IMR-90 (cell line): Measurements from ENCODE around the gene SIX2. TPM values are rescaled to one million over a fixed set of nuclear protein-coding genes. Genes with fewer than 3 reads are reported as not detected.

Experiments used
- ATAC-seq: fragments of 200-7000 bp; cut with Tn5 transposase; 2 replicates; pipeline ENCODE4 v1.9.1; 2020; ENCODE audit warnings: low read depth, mild to moderate bottlenecking, moderate library complexity
- BruUV-seq: library from RNA; stranded (reverse); fragments of 400-500 nt; replicated peaks from 2 replicates; lab custom pipeline; 2021; lab: Mats Ljungman, UMichigan
- CTCF ChIA-PET: fragments of 300-600 bp; formaldehyde crosslinking; extraction: SDS; loops from one replicate; lab custom pipeline; 2021; ENCODE audit warnings: antibody characterized with exemption; lab: Yijun Ruan, JAX
- POLR2A ChIA-PET: fragments of 300-600 bp; sonication (Branson Sonifier 250); formaldehyde crosslinking; loops from one replicate; lab custom pipeline; 2022; ENCODE audit warnings: antibody characterized with exemption; ENCODE audit not compliant: unreplicated experiment; lab: Charles Lee
- DNase-seq: peaks from one replicate; pipeline ENCODE4 v3.0.0; 2013
- H2AFZ ChIP-seq: replicated peaks from 2 replicates; pipeline ENCODE3; 2013; ENCODE audit warnings: low read length, mild to moderate bottlenecking; ENCODE audit not compliant: poor library complexity
- H2AK5ac ChIP-seq: 2 replicates; pipeline ENCODE4 v1.6.1; 2013; ENCODE audit warnings: low read depth, low read length, inconsistent platforms
- H2AK9ac ChIP-seq: replicated peaks from 2 replicates; pipeline ENCODE3; 2013; ENCODE audit warnings: mild to moderate bottlenecking, low read depth, low read length, moderate library complexity; ENCODE audit not compliant: poor library complexity
- H2BK120ac ChIP-seq: 2 replicates; pipeline ENCODE4 v1.6.1; 2013; ENCODE audit warnings: low read depth, low read length, inconsistent platforms
- H2BK15ac ChIP-seq: 3 replicates; pipeline ENCODE4 v1.6.1; 2013; ENCODE audit warnings: low read depth, low read length, inconsistent platforms
- H2BK20ac ChIP-seq: 2 replicates; pipeline ENCODE4 v1.6.1; 2013; ENCODE audit warnings: low read depth, mild to moderate bottlenecking, inconsistent platforms, low read length, moderate library complexity
- H2BK5ac ChIP-seq: 2 replicates; pipeline ENCODE4 v1.6.1; 2013; ENCODE audit warnings: mild to moderate bottlenecking, low read depth, low read length, inconsistent platforms; ENCODE audit not compliant: poor library complexity, severe bottlenecking
- H3K14ac ChIP-seq: replicated peaks from 2 replicates; pipeline ENCODE4 v1.6.1; 2013; ENCODE audit warnings: low read depth, low read length, inconsistent platforms
- H3K18ac ChIP-seq: 2 replicates; pipeline ENCODE4 v1.6.1; 2013; ENCODE audit warnings: low read depth, low read length, control low read depth
- H3K23ac ChIP-seq: 2 replicates; pipeline ENCODE4 v1.6.1; 2013; ENCODE audit warnings: low read depth, low read length, inconsistent platforms
- H3K27ac ChIP-seq: 2 replicates; pipeline ENCODE4 v1.5.1; 2013; ENCODE audit warnings: mild to moderate bottlenecking, control low read depth, low read length; ENCODE audit not compliant: insufficient read depth
- H3K27me3 ChIP-seq: 2 replicates; pipeline ENCODE4 v1.6.1; 2013; ENCODE audit warnings: low read length; ENCODE audit not compliant: control insufficient read depth, insufficient read depth
- H3K36me3 ChIP-seq: 2 replicates; pipeline ENCODE4 v1.6.1; 2013; ENCODE audit warnings: low read length, mixed read lengths; ENCODE audit not compliant: control insufficient read depth, insufficient read depth
- H3K4ac ChIP-seq: 2 replicates; pipeline ENCODE4 v1.6.1; 2013; ENCODE audit warnings: low read depth, low read length, inconsistent platforms
- H3K4me1 ChIP-seq: 2 replicates; pipeline ENCODE4 v1.6.1; 2013; ENCODE audit warnings: low read length, mixed read lengths; ENCODE audit not compliant: control insufficient read depth, insufficient read depth
- H3K4me2 ChIP-seq: 2 replicates; pipeline ENCODE4 v1.6.1; 2013; ENCODE audit warnings: low read depth, mild to moderate bottlenecking, control low read depth, low read length, moderate library complexity
- H3K4me3 ChIP-seq: 2 replicates; pipeline ENCODE4 v1.5.1; 2013; ENCODE audit warnings: low read depth, mild to moderate bottlenecking, control low read depth, low read length, moderate library complexity; ENCODE audit not compliant: insufficient read depth
- H3K56ac ChIP-seq: 2 replicates; pipeline ENCODE4 v1.6.1; 2013; ENCODE audit warnings: low read length, inconsistent platforms; ENCODE audit not compliant: insufficient read depth; ENCODE audit errors: extremely low read depth
- H3K79me1 ChIP-seq, 2 experiments: 2 replicates each; pipeline ENCODE4 v1.6.1; 2013; ENCODE audit warnings: low read length in 2 of 2, inconsistent platforms in 1 of 2, low read depth in 1 of 2
- H3K9ac ChIP-seq: 2 replicates; pipeline ENCODE4 v1.6.1; 2013; ENCODE audit warnings: low read depth, low read length, control low read depth
- H3K9me1 ChIP-seq: 2 replicates; pipeline ENCODE4 v1.6.1; 2013; ENCODE audit warnings: low read length, inconsistent platforms; ENCODE audit not compliant: insufficient read depth
- H3K9me3 ChIP-seq: 2 replicates; pipeline ENCODE4 v1.6.1; 2013; ENCODE audit warnings: low read length; ENCODE audit not compliant: control insufficient read depth, insufficient read depth
- H4K20me1 ChIP-seq: 2 replicates; pipeline ENCODE4 v1.6.1; 2013; ENCODE audit warnings: low read length, inconsistent platforms; ENCODE audit not compliant: insufficient read depth
- H4K5ac ChIP-seq: 2 replicates; pipeline ENCODE4 v1.6.1; 2013; ENCODE audit warnings: mild to moderate bottlenecking, low read depth, low read length, control low read depth
- H4K8ac ChIP-seq, 2 experiments: 2 replicates each; pipeline ENCODE4 v1.6.1; 2013; ENCODE audit warnings: low read depth in 2 of 2, low read length in 2 of 2, control low read depth in 1 of 2, inconsistent platforms in 1 of 2
- H4K91ac ChIP-seq: 2 replicates; pipeline ENCODE4 v1.6.1; 2013; ENCODE audit warnings: low read depth, low read length, inconsistent platforms; ENCODE audit not compliant: insufficient read depth
- CEBPB ChIP-seq: IDR thresholded peaks from 2 replicates; pipeline ENCODE4 v1.6.1; 2012; ENCODE audit warnings: low read depth, low read length, improper control_type of control experiment
- FOS ChIP-seq: fragments of 150-350 bp; IDR thresholded peaks from 2 replicates; pipeline ENCODE4 v1.6.1; 2016; ENCODE audit warnings: low read depth, low read length
- MAFK ChIP-seq: IDR thresholded peaks from 2 replicates; pipeline ENCODE4 v1.6.1; 2012; ENCODE audit warnings: low read depth, low read length, improper control_type of control experiment
- MAZ ChIP-seq: IDR thresholded peaks from 2 replicates; pipeline ENCODE4 v1.6.1; 2012; ENCODE audit warnings: low read depth, mild to moderate bottlenecking, low read length, improper control_type of control experiment, moderate library complexity, borderline replicate concordance
- MXI1 ChIP-seq: IDR thresholded peaks from 2 replicates; pipeline ENCODE4 v1.6.1; 2012; ENCODE audit warnings: low read depth, mild to moderate bottlenecking, low read length, moderate library complexity, borderline replicate concordance
- NFE2L2 ChIP-seq: fragments of 150-350 bp; IDR thresholded peaks from 2 replicates; pipeline ENCODE4 v1.6.1; 2016; ENCODE audit warnings: low read depth, mild to moderate bottlenecking, low read length
- POLR2A ChIP-seq: IDR thresholded peaks from 2 replicates; pipeline ENCODE4 v1.6.1; 2012; ENCODE audit warnings: mild to moderate bottlenecking, low read depth, low read length
- RCOR1 ChIP-seq: IDR thresholded peaks from 2 replicates; pipeline ENCODE4 v1.6.1; 2012; ENCODE audit warnings: mild to moderate bottlenecking, low read length, improper control_type of control experiment; ENCODE audit not compliant: insufficient replicate concordance
- RFX5 ChIP-seq: IDR thresholded peaks from 2 replicates; pipeline ENCODE4 v1.8.0; 2012; ENCODE audit warnings: low read depth, mild to moderate bottlenecking, low read length, moderate library complexity
- SMC3 ChIP-seq: fragments of 150-350 bp; IDR thresholded peaks from 2 replicates; pipeline ENCODE4 v1.6.1; 2016; ENCODE audit warnings: low read depth, mild to moderate bottlenecking, antibody characterized with exemption, low read length, moderate library complexity
- WGBS, 2 experiments: methylation state at CpG; one replicate each; pipeline versions ENCODE4 v1.1.5 to v1.1.7; 2013; ENCODE audit warnings: missing lambda C conversion rate in 2 of 2; ENCODE audit not compliant: insufficient read length in 1 of 2; ENCODE audit errors: extremely low coverage in 2 of 2; 5-methylcytosine and 5-hydroxymethylcytosine counted together
- dilution Hi-C: fragments of 300-500 bp; cut with HindIII; formaldehyde crosslinking; loops from one replicate; pipeline ENCODE4 v1.14.3; 2018; ENCODE audit warnings: low sequenced_read_pairs; ENCODE audit not compliant: unreplicated experiment
- in situ Hi-C: fragments of 300-500 bp; cut with MboI; formaldehyde crosslinking; loops from 3 replicates; pipeline ENCODE4 v1.14.3; 2019; ENCODE audit warnings: low sequenced_read_pairs, inconsistent platforms, mixed read lengths
- intact Hi-C: fragments of 100-400 bp; cut with micrococcal nuclease; formaldehyde crosslinking; loops from 2 replicates; pipeline ENCODE4 v1.10.0; 2022
- polyA plus RNA-seq, 3 experiments: library from polyadenylated mRNA; depleted of rRNA; stranded (reverse); fragments of >200 nt; gene quantifications; 2 replicates each; pipeline ENCODE4 v1.2.3, GENCODE V29; 2012; ENCODE audit warnings: low replicate concordance in 1 of 3
- total RNA-seq: library from RNA; depleted of rRNA; stranded (reverse); fragments of >200 nt; gene quantifications from 2 replicates; pipeline ENCODE4 v1.2.3, GENCODE V29; 2012
- TF ChIP-seq, protein P1 (sequence below): fragments of 150-350 bp; IDR thresholded peaks from 2 replicates; pipeline ENCODE4 v1.6.1; 2016; ENCODE audit warnings: low read depth, mild to moderate bottlenecking, low read length, moderate library complexity, borderline replicate concordance
- TF ChIP-seq, protein P2 (sequence below): fragments of 150-350 bp; IDR thresholded peaks from 2 replicates; pipeline ENCODE4 v1.6.1; 2017; ENCODE audit warnings: mild to moderate bottlenecking, antibody characterized with exemption, low read length, low read depth

Gene SIX2
- total and polyA plus RNA-seq, 2 of the 4 experiments (the other 2 are of a cell fraction) = not detected

DNA sequence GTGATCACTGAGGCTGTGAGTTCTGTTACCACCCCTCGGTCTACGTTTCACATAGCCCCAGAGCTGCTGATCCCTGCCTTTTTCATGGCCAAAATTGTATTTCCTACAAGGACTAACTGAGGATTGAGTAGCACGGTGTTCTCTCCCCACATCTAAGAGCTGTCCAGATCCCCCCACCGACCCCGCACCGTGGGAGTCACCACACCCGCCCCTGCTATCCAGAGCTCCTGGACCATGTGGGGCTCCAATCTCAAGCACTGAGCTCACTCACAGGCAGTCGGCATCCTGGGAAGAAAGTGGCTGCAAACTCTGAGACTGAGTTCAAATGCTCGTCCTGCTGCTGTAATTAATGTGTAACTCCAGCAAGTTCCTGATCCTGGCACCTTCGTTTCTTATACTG is 9.7 kb downstream of the SIX2 start:
- Histone ChIP-seq H3K9me3 (peaks cover 8% of the 10 kb centered on the region), H3K23ac (no peak overlapping the region), H4K5ac (no peak overlapping the region), H3K18ac (no peak overlapping the region), H3K56ac (no peak overlapping the region), H2AK5ac (no peak overlapping the region), H3K9me1 (0 out of 2 replicates have a peak, but pooled peaks cover 2% of the 10 kb centered on the region), H3K36me3 (no peaks in the 10 kb centered on the region), H2AFZ (no peak overlapping the region), H4K91ac (no peak overlapping the region), H3K14ac (no peak overlapping the region), H2AK9ac (no peak overlapping the region), H3K4me3 (no peak overlapping the region), H2BK15ac (no peak overlapping the region), H4K20me1 (no peaks in the 10 kb centered on the region; the same call in 1 of the 2 replicates), H2BK5ac (no peak overlapping the region), H3K4me2 (no peak overlapping the region), H3K4ac (no peak overlapping the region), H3K27me3 (peaks cover 82% of the 10 kb centered on the region), H3K27ac (no peak overlapping the region), H3K79me1 (no peaks in the 10 kb centered on the region), H2BK120ac (no peak overlapping the region), H3K9ac (no peak overlapping the region), H3K4me1 (no peaks in the 10 kb centered on the region), H4K8ac (no peak overlapping the region), H2BK20ac (no peak overlapping the region)
- WGBS, 2 experiments = 60% methylated on average over 3 of the region's 10 CpGs; no CpG with 5 or more reads in 1 of the 2 experiments
- POLR2A ChIA-PET = no interaction called here
- in situ Hi-C loops (no loop called here), intact Hi-C loops (no loop called here), dilution Hi-C loops (no loop called here)
- TF ChIP-seq SMC3 = no peak
- TF ChIP-seq RCOR1 = no peak
- TF ChIP-seq NFE2L2 = no peak
- no peak for TF ChIP-seq MAFK
- no peak for TF ChIP-seq MXI1
- TF ChIP-seq CEBPB = no peak
- TF ChIP-seq FOS = no peak
- TF ChIP-seq, protein P1, sequence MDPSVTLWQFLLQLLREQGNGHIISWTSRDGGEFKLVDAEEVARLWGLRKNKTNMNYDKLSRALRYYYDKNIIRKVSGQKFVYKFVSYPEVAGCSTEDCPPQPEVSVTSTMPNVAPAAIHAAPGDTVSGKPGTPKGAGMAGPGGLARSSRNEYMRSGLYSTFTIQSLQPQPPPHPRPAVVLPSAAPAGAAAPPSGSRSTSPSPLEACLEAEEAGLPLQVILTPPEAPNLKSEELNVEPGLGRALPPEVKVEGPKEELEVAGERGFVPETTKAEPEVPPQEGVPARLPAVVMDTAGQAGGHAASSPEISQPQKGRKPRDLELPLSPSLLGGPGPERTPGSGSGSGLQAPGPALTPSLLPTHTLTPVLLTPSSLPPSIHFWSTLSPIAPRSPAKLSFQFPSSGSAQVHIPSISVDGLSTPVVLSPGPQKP = no peak
- TF ChIP-seq, protein P2, sequence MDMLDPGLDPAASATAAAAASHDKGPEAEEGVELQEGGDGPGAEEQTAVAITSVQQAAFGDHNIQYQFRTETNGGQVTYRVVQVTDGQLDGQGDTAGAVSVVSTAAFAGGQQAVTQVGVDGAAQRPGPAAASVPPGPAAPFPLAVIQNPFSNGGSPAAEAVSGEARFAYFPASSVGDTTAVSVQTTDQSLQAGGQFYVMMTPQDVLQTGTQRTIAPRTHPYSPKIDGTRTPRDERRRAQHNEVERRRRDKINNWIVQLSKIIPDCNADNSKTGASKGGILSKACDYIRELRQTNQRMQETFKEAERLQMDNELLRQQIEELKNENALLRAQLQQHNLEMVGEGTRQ = no peak
- TF ChIP-seq RFX5 = no peak
- TF ChIP-seq MAZ = no peak
- no peak for TF ChIP-seq POLR2A
- ATAC-seq (no peak), DNase-seq (no peak)
- CTCF ChIA-PET = no interaction called here
- no TSS peak for BruUV-seq
